Psoas muscle (tissue), 8 donors: ENCODE results near the gene AGFG1. TPM values are rescaled to one million over a fixed set of nuclear protein-coding genes. Genes with fewer than 3 reads are reported as not detected.

ENCODE experiments used
- ATAC-seq, 4 donors: fragments of 200-7000 bp; cut with Tn5 transposase; one replicate each; pipeline ENCODE4 v1.9.1; 2020; ENCODE audit warnings: moderate library complexity in 3 of 4, mild to moderate bottlenecking in 2 of 4
- DNase-seq, 2 donors: peaks; one replicate each; pipeline ENCODE4 v3.0.0-alpha.2; 2020
- H3K27ac ChIP-seq: fragments of 200-600 bp; one replicate; pipeline ENCODE4 v1.8.0; 2022
- H3K27me3 ChIP-seq, 3 donors: fragments of 200-600 bp in 1 of 3; one replicate each; pipeline versions ENCODE4 v1.6.1 to v1.8.0; 2013 to 2022; ENCODE audit warnings: low read length in 2 of 3, mild to moderate bottlenecking in 2 of 3, moderate library complexity in 1 of 3; ENCODE audit not compliant: insufficient read depth in 3 of 3
- H3K36me3 ChIP-seq, 2 donors: fragments of 200-600 bp in 1 of 2; one replicate each; pipeline versions ENCODE4 v1.6.1 to v1.8.0; 2013 to 2022; ENCODE audit warnings: low read depth in 1 of 2, mild to moderate bottlenecking in 1 of 2, moderate library complexity in 1 of 2; ENCODE audit not compliant: insufficient read depth in 1 of 2
- H3K4me1 ChIP-seq: fragments of 200-600 bp; one replicate; pipeline ENCODE4 v1.8.0; 2022
- H3K4me3 ChIP-seq: fragments of 200-600 bp; one replicate; pipeline ENCODE4 v1.8.0; 2022; ENCODE audit warnings: mild to moderate bottlenecking
- H3K9me3 ChIP-seq: fragments of 200-600 bp; one replicate; pipeline ENCODE4 v1.8.0; 2022
- WGBS, 3 donors: extraction: QIAGEN DNeasy Blood & Tissue Kit; methylation state at CpG; one replicate each; pipeline versions ENCODE4 v1.1.6 to v1.1.7; 2013; 5-methylcytosine and 5-hydroxymethylcytosine counted together
- intact Hi-C, 2 donors: fragments of 100-400 bp; cut with DNase I; formaldehyde crosslinking; loops; one replicate each; pipeline versions ENCODE4 v1.11.0 to v1.14.2; 2022
- polyA plus RNA-seq, 3 donors: library from polyadenylated mRNA; stranded (reverse); fragments of 200-250 nt; gene quantifications; one replicate each; pipeline ENCODE4 v1.2.3, GENCODE V29; 2013
- total RNA-seq, 4 donors: library from RNA; stranded (reverse); fragmentation: NEBNext Ultra II Directional in 2 of 4; extraction: Animal tissue kit (Norgen Biotek cat#: 25700) in 2 of 4; gene quantifications; one replicate each; pipeline versions ENCODE4 v1.2.1 to v1.2.4, GENCODE V29; 2021 to 2023
- TF ChIP-seq, protein P1 (sequence below): fragments of 200-600 bp; IDR thresholded peaks from one replicate; pipeline ENCODE4 v1.8.0; 2022; ENCODE audit warnings: antibody characterized with exemption
- donor health status: healthy with polysubstance abuse.
- donor health status: DM: no; HTN: no; CAD: no; lungs with moderate emphysema.
- donor health status: Bipolar disorder and iron deficiency.
- donor health status: healthy.
- donor health status: DM: yes; HTN: yes; CAD: no.
- donor health status: DM: no; HTN: no; CAD: no.
- donor health status: DM: no; HTN: no; CAD: no.
- donor health status: DM: yes; HTN: yes; CAD: no.

The AGFG1 gene
- total and polyA plus RNA-seq, 7 donors, result 19.0 to 68.2 (median 54.9) TPM

DNA sequence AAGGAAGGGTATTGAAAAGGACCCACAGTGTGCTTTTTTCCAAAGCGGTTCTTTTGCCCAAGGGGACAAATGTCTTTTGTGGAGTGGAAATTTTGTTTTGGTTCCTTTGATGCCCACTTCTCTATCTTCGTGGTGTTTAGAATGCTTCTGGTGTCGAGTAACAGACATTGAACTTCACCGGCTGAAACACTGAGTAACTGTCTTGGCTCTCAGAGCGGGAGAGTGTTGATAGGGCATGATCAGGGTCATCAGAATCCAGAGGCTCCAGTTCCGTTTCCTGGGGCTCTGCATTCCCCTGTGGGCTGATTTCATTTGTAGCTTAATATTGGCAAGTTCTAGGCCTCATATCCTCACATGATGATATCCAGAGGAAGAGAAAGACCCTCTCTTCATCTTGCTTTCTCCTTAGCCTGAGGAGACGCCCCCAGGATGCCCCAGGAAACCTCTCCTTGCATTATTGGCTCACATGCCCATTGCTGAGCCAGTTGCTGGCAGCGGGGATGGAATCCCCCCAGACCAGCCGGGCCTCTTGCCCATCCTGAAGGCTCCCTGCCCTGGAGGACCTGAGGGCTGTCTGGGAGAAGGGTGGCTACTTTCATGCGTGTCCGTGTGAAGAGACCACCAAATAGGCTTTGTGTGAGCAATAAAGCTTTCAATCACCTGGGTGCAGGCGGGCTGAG, 27.9 kb upstream of the AGFG1 start:
- no peak overlapping the region for H3K4me3 ChIP-seq
- DNase-seq (no peak), ATAC-seq (no peak)
- no peaks in the 10 kb centered on the region for H3K36me3 ChIP-seq
- H3K4me1 ChIP-seq, result no peaks in the 10 kb centered on the region
- no peak overlapping the region for H3K27ac ChIP-seq
- 59 to 62% (median 62%) methylated on average over 12 of the region's 12 CpGs for WGBS, 3 donors
- intact Hi-C loops, result no loop called here
- H3K27me3 ChIP-seq, result peaks cover 0 to 2% (median 2%) of the 10 kb centered on the region in 3 donors
- TF ChIP-seq, protein P1, sequence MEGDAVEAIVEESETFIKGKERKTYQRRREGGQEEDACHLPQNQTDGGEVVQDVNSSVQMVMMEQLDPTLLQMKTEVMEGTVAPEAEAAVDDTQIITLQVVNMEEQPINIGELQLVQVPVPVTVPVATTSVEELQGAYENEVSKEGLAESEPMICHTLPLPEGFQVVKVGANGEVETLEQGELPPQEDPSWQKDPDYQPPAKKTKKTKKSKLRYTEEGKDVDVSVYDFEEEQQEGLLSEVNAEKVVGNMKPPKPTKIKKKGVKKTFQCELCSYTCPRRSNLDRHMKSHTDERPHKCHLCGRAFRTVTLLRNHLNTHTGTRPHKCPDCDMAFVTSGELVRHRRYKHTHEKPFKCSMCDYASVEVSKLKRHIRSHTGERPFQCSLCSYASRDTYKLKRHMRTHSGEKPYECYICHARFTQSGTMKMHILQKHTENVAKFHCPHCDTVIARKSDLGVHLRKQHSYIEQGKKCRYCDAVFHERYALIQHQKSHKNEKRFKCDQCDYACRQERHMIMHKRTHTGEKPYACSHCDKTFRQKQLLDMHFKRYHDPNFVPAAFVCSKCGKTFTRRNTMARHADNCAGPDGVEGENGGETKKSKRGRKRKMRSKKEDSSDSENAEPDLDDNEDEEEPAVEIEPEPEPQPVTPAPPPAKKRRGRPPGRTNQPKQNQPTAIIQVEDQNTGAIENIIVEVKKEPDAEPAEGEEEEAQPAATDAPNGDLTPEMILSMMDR, result no peak
- no peaks in the 10 kb centered on the region for H3K9me3 ChIP-seq

DNA sequence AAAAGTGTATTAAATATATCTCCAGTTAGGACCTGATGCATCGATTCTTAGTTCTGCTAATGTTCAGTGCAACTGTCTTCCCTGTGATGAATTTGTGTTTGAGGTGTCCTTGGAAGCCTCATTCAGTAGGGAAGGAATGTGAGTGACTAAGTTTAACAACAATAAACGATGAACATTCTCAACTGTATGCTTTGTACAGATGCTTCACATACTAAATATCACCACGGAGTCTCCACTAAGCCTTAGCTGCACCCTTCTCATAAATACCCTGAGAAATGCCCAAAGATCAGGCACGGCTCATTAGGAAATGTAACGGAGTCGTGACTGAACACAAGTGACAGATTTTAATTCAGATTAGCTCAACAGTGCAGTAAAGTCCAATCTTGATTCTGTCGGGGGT, 24.4 kb upstream of the AGFG1 start:
- intact Hi-C loops, result no loop called here

GRCh38 chr2:227450311-227450841, 21.6 kb upstream of the AGFG1 start:
- intact Hi-C loops, result no loop called here
- WGBS, 3 donors, result 42 to 48% (median 46%) methylated on average over 5 of the region's 5 CpGs
- TF ChIP-seq, protein P1, result no peak
- H3K4me3 ChIP-seq, result no peak overlapping the region
- no peaks in the 10 kb centered on the region for H3K4me1 ChIP-seq
- no peaks in the 10 kb centered on the region for H3K9me3 ChIP-seq
- H3K27ac ChIP-seq, result no peak overlapping the region
- ATAC-seq, result no peak
- peaks cover 0 to 3% (median 2%) of the 10 kb centered on the region in 3 donors for H3K27me3 ChIP-seq
- no peak for DNase-seq
- no peaks in the 10 kb centered on the region for H3K36me3 ChIP-seq

More for the DNA sequence above, 24.4 kb upstream of the AGFG1 start:
- ATAC-seq (no peak), DNase-seq (no peak)
- no peak overlapping the region for H3K27ac ChIP-seq
- WGBS, 3 donors, result 34 to 47% (median 37%) methylated on average over 7 of the region's 7 CpGs
- H3K9me3 ChIP-seq, result no peaks in the 10 kb centered on the region
- no peaks in the 10 kb centered on the region for H3K4me1 ChIP-seq
- H3K36me3 ChIP-seq, result no peaks in the 10 kb centered on the region
- peaks cover 2 to 3% (median 2%) of the 10 kb centered on the region in 3 donors for H3K27me3 ChIP-seq
- TF ChIP-seq, protein P1, result no peak
- H3K4me3 ChIP-seq, result no peak overlapping the region

- no peak for DNase-seq
- H3K9me3 ChIP-seq, result no peaks in the 10 kb centered on the region
- H3K27ac ChIP-seq, result no peak overlapping the region
- peaks cover 0 to 3% (median 2%) of the 10 kb centered on the region in 3 donors for H3K27me3 ChIP-seq
- no peak overlapping the region for H3K4me3 ChIP-seq
- intact Hi-C loops, result no loop called here
- ATAC-seq, result no peak
- 80 to 85% (median 82%) methylated on average over 5 of the region's 5 CpGs for WGBS, 3 donors
- H3K4me1 ChIP-seq, result no peaks in the 10 kb centered on the region
- TF ChIP-seq, protein P1, result no peak
- no peaks in the 10 kb centered on the region for H3K36me3 ChIP-seq
These were observed 20.9 kb upstream of the AGFG1 start for GRCh38 chr2:227450926-227451654.
